ENCODE results near the gene SMOC1.
A peak's percentile ranks its signal among the peaks of the same experiment; 100 is the strongest.

The SMOC1 gene

GRCh38 chr14:70014406-70015095, 135.3 kb downstream of the SMOC1 start:
- no peak for DNase-seq

- no peak for DNase-seq
Observed at GRCh38 chr14:70018230-70018629, 139.0 kb downstream of the SMOC1 start.

GRCh38 chr14:70018713-70019211, 139.5 kb downstream of the SMOC1 start:
- DNase-seq: no peak

DNA sequence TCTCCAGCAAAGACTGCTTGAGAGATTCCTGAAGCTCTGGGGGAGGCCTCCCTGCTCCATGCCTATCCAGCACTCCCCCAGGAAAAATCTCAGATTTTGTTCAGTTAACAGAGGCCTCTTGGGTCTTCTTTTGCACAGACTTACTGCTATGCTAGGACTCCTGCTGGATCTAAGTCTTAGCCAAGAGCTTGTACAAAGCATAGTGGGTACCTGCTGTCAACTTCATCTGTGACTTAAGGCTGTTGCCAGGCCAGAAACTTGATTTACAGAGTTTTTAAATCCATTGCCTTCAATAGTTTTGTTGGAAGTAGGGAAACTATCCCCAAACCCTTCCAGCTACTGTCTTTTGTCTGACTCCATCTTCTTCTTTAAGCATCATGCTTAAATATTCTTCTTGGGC, 140.5 kb downstream of the SMOC1 start:
- DNase-seq: no peak

DNA sequence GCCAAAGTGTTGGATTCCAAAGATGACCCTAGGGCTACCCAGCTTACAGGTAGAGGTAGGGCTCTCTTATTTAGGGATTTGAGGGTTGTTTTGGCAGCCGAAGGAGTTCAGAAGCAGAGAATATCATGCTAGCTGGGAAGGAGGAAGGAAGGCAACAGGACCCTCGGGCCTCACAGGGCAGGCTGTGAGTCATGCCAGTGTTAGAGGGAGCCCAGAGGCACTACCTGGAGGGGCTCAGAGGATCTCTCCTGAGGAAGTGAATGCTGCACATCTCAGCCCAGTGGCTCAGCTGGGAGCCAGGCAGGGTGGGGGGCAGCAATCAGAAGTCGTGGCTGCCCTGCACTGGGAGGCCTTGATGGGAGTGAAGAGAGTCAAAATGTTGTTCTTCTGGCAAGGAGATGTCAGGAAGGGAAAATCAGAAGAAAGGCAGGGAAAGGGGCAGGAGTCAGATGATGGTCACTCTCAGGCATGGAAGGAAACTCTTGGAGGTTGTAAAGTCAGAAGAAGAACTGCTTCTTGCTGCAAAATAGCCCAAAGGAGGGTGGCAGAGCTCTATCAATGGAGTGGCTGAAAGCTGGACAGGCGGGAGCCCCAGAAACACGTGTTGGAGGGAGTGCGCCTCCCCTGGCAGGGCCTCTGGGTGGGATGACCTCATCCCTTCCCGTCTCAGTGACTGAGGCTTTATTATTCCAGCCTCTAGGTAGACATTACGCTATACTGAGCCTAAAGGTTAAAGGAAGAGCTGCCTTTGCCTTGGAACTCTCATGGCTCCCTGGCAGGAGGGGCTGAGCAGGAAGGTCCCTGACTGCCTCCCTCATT, 141.3 kb downstream of the SMOC1 start:
- DNase-seq: no peak

GRCh38 chr14:70021548-70022220, 142.5 kb downstream of the SMOC1 start:
- DNase-seq: no peak

GRCh38 chr14:70022771-70023445, 143.7 kb downstream of the SMOC1 start:
- no peak for DNase-seq

- no peak for DNase-seq
Observed at GRCh38 chr14:70023871-70024270, 144.7 kb downstream of the SMOC1 start.

GRCh38 chr14:70027785-70028428, 148.7 kb downstream of the SMOC1 start:
- peak; percentile 59 for DNase-seq

- no peak for DNase-seq
Observed at GRCh38 chr14:70029296-70030132, 150.3 kb downstream of the SMOC1 start.

DNA sequence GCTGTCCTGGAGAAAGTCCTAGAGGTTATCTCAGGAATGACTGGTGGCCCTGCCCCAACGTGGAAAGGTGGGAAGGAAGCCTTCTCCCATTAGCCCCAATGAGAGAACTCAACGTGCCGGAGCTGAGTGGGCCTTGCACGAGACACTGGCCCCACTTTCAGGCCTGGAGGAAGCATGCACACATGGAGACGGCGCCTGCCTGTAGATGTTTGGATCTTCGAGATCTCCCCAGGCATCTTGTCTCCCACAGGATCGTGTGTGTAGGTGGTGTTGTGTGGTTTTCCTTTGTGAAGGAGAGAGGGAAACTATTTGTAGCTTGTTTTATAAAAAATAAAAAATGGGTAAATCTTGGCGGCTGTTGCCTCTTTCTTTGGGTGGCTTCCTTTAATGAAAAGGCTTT, 152.8 kb downstream of the SMOC1 start:
- DNase-seq: no peak

- DNase-seq: no peak
Observed at GRCh38 chr14:70032447-70032846, 153.2 kb downstream of the SMOC1 start.

GRCh38 chr14:70033116-70033515, 153.9 kb downstream of the SMOC1 start:
- no peak for DNase-seq

DNA sequence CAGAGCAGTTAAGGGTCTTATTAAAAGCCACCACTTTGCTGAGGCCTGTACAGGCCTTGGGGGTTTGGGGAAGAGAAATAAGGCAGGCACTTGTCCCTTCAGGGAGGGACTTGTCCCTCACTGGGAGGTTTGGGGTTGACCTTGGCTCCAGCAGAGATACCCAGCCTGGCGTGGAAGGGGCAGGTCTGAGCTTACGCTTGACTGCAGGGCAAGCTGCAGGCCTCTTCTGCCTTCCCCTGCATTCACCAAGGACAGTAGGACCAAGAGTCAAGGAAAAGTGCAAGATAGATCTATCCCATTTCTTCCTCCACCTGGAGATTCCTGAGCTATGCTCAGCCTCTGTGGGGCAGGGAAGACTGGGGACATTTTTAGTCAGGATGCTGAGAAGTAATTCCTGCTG, 154.3 kb downstream of the SMOC1 start:
- no peak for DNase-seq

GRCh38 chr14:70034257-70034656, 155.0 kb downstream of the SMOC1 start:
- no peak for DNase-seq

GRCh38 chr14:70036665-70037064, 157.4 kb downstream of the SMOC1 start:
- DNase-seq: no peak

DNA sequence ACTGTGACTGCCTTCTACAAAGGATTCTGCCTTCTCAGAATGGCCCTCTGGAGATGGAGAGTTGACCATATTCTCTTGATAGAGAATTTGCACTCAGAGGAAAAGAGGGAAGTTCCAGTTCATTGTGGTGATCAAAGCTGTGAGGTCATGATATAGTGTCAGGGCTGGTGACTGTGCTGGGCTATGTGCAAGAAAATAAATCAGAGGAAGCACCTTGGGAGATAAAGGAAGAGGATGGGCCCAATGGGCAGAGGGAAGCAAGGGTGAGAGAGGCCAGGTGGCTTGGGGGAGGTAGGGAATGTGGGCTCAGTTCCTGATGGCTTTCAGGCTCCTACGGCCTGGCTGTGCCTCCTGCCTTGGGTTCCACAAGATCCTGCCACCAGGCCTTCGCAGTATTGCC, 163.8 kb downstream of the SMOC1 start:
- no peak for DNase-seq

DNA sequence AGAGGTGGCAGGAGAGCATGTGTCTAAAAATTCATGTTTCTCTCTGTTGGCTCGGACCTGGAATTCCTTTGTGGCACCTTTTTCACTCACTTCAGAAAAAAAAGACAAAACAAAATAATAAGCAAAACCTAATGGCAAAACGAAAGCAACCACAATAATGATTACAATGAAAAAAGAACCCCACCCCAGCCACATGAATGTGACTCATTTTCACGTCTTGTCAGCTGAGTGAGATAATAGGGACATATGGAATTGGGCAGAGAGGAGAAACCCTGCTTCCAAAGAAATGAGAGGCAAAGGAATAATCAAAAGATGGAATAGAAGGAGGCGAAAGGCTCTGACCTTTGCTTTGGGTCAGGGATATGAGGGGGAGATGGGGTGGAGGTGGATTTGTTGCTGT, 166.1 kb downstream of the SMOC1 start:
- no peak for DNase-seq

DNA sequence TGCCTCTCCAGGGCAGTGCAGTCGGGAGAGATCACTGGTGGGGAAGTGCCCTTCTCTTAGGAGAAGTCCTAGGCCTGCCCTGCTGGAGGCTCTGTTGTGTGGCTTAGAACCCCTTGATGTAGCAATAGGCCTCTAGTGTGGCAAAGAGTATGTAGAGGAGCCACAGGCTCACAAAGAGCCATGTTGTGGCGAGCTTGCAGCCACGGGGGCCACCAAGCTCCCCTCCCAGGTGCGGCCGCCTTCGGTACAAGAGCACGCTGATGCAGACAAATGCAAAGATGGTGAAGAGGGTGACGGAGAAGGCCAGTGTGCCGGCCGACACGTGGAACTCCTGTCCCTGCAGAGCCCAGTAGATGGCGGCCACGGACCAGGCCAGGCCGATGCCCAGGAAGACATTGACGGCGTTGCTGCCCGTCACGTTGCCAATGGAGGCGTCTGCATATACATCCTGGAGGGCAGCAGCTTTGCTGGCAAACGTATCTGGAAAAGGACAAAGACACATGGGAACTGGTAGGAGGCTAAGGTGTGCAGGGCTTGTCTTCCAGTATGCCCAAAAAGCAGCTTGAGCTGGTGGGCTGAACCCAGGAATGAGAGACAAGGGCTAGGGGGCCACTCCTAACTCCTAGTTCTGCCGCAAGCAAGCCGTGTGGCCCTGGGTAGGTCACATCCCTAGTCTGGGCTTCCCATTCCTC, 166.8 kb downstream of the SMOC1 start:
- no peak for DNase-seq

- DNase-seq: no peak
Observed at GRCh38 chr14:70047598-70048312, 168.5 kb downstream of the SMOC1 start.
